Epithelial cell of prostate (primary cell): ENCODE data around the gene HGF.
"Not testable (repeated sequence)": the region's sequence is repeated elsewhere in the genome, so short reads cannot be mapped to it uniquely, and the experiment has no call there.

ENCODE experiments used
- DNase-seq: peaks from one replicate; pipeline ENCODE4 v3.0.0-alpha.2; 2011; ENCODE audit warnings: low read depth, low spot score
- H3K27ac ChIP-seq: fragments of 450-650 bp; 2 replicates; pipeline ENCODE4 v1.5.1; 2017; ENCODE audit warnings: mild to moderate bottlenecking

HGF gene

DNA sequence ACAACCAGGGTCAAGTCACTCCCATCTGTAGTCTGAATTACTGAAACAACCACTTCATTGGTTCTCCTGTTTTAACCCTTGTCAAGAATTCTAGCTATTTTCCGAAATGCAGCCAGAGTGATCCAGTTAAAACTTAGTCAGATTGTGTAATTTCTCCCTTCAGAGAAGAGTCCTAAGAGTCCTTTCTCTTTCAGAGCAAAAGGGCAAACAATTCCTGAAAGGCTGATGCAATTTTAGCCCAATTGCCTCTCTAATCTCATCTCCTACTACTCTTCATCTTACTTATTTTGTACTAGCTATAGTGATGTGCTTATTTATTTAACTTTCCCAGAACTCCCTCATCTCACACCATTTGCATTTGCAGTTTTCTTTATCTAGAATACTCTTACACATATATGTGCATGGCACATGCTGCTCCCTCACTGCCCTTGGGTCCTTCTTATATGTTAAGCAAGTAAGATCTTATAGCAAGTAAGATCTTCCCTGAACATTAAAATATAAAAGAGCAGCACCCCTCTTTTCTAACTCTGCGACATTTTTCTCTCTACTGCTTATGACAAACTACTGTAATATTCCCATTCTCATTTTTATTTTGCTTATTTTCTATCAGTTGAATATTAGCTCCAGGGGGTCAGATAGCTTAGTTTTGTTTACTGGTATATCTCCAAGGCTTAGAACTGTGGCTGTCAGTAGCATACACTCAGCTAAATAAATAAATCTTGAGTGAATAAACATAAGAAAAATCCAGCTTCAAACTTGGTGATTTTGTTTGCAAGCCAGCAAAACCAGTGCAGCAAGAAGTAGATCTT lies 44.6 kb downstream of the HGF start:
- no peak for DNase-seq
- no peak overlapping the region for H3K27ac ChIP-seq

DNA sequence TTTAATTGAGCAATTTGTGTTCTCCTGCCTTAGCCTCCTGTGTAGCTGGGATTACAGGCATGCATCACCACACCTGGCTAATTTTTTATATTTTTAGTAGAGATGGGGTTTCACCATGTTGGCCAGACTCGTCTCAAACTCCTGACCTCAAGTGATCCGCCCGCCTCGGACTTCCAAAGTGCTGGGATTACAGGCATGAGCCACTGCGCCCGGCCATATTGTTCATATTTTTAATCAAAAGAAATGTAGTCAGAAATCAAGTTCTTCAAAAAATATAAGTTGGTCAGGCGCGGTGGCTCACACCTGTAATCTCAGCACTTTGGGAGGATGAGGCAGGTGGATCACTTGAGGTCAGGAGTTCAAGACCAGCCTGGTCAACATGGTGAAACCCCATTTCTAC lies 47.6 kb downstream of the HGF start:
- H3K27ac ChIP-seq, DNase-seq: not testable (repeated sequence)

DNA sequence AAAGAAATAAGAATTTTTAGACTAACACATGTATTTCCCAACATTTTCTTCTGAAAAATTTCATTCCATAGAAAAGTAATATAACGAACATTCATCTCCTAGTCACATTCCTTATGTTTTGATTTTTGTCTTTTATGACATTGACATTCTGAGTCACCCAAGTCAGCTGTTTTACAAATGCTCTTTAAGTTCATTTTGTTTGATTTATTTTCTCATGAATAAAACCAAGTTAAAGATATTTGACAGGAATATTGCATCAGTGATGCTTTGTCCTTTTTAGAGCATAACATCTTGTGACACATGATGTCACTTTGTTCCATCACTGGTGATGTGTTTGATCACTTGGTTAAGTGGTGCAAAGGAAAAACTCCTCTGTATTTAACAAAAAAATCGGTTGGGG lies 48.4 kb downstream of the HGF start:
- DNase-seq = no peak
- H3K27ac ChIP-seq = no peak overlapping the region

DNA sequence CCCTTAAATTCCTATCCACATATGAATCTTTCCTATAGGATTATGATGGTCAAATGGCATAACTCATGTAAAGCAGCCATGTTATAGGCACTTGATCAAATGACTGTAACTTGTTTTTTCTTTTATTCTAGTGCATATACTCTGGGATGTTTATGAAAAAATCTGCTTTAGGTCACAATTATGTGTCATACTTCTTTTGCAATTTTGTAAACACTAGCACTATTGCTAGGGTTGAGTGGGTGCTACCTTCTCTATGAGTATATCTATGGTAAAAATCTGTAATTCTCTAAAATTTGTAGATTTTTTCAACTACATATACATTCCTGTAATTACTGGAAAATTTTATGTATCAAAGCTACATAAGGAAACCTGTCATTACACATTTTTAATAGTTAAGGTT lies 50.0 kb downstream of the HGF start:
- H3K27ac ChIP-seq = no peak overlapping the region
- no peak for DNase-seq

DNA sequence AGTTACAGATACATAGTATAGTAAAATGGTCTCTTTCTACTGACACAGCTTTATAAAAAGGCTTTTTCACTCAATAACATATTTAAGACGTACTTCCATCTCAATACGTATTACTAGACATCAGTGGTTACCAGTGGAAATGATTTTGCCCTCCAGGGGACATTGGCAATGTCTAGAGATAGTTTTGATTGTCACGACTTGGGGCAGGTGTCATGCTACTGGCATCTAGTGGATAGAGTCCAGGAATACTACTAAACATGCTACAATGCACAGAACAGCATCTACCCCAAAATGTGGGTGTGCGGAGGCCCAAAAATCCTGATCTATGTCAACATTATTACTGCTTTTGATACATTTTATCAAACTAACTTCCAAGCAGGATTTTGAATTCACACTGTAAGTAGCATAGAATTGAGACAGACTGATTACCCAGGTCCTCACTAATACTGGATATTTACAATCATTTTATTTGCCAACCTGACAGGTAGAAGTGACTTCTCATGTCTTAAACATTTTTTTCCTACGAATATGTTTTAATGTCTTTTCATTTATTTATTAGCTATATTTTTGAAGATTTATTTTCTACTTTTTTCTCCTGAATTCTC lies 53.8 kb downstream of the HGF start:
- H3K27ac ChIP-seq = no peak overlapping the region
- DNase-seq = no peak

DNA sequence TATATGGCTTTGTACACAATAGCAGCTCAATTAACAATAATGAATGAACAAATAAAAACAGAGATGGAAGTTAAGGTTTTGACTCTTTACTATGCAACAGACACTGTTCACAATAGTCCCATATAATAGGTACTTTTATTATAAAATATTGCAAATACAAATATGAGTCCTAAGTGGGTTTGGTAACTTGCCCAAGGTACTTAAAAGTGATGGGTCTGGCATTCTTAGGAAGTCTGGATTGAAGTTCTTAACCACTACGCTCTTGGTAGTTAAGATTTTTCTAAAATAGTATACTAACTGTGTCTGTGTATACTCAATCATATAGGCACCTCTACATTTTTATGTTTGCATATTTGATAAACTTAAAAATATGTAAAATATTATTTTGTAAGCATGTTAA lies 55.5 kb downstream of the HGF start:
- no peak for DNase-seq
- no peak overlapping the region for H3K27ac ChIP-seq

DNA sequence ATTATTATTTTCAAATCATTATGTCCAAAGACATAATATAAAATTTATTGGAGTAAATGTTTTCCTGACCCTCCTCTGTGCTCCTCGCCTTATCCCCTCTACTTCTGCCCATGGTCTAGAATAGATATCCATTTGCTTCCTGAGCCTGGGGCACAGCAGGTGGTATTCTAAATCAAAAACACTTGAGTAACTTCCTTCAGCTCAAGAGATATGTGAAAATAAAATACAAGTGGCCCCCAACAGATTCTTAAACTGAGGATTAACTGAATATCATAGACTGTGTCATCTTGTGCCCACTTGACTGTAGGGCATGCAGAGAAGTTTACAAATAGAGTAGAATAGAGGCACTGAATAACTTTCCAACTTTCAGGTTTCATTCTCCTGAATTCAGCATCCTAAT lies 59.1 kb downstream of the HGF start:
- no peak overlapping the region for H3K27ac ChIP-seq
- DNase-seq = no peak

DNA sequence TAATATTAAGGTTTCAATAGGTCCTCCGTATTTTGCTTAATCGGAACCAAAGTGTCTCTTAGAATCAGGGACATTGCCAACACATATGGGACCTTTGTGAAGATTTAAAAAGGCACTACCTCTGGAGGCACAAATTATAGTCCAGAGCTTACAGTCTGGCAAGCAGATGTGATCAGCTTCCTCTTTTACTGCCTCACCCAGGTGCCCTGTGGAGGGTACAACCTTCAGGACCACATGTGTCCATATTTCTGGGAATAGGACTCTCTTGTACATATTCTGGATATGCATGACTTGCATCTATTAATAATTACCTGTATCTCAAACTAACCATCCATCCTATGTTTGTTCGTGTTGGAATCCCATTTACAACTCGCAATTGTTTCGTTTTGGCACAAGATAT lies 60.0 kb downstream of the HGF start:
- H3K27ac ChIP-seq = no peak overlapping the region
- DNase-seq = no peak

DNA sequence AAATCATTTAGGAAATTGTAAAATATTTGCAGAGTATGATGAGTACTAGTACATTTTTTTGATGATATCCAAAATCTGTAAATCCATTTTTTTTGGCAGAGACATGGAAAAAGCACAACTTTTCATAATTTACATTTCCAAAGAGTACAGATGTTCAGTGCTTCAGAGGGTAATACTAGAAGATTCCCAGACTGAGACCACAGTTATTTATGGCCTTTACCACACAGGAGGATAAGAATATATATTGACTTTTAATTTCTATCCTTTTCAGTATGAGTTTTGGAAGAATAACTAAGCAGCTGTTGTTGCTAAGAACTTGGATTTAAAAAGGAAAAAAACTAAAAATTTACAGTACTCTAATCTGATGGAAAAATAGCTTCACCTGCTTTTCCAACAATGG lies 61.9 kb downstream of the HGF start:
- no peak for DNase-seq
- H3K27ac ChIP-seq = no peak overlapping the region

DNA sequence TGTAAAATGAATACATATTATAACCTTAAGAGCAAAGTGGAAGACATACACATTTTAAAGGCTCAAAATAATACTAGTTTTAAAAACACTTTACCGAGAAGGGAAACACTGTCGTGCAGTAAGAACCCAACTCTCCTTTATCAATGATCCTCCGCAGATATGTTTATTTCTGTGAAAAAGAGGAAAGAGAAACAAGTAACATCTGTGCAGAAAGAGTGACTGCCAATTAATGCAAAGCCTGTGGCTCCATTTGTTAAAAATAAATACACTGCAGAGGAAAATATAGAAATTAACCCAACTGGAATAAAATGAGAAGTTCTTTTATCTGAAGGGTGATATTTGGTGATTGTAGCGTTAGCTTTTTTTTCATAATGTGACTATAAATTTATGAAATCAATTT lies 62.7 kb downstream of the HGF start:
- DNase-seq = no peak
- no peak overlapping the region for H3K27ac ChIP-seq

DNA sequence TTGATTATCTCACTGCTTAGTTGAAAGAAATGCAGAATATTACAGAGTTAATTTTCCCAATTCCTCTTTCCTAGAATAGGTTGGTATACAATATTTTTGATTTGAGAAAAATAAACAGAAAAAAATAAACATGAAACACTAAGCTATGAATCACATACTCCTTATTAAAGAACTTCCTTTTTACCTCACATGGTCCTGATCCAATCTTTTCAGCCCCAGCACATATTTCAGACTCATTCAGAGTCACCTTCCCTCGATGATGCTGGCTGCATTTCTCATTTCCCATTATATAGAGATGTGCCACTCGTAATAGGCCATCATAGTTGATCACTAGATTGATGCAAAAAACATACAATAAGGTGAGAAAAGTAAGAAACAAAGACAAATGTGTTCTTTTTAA lies 64.6 kb downstream of the HGF start:
- H3K27ac ChIP-seq = no peak overlapping the region
- DNase-seq = no peak

DNA sequence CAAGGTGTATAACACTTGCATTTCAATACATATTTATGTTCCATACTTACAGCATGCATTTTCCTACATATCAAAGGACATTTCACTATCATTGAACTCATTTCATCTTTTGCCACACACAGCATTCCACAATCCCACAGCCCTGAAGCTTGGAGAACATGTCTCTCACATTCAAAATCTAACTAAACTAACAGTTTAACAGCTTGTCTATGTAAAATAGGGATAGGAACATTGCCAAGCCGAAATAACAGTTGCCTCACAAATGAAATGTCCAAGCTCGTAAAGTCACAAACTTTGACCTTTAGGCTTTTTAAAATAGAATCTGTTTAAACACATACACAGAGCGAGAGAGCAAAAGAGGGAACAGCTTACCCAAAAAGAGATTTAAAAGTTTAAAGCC lies 65.3 kb downstream of the HGF start:
- no peak for DNase-seq
- H3K27ac ChIP-seq = no peak overlapping the region

DNA sequence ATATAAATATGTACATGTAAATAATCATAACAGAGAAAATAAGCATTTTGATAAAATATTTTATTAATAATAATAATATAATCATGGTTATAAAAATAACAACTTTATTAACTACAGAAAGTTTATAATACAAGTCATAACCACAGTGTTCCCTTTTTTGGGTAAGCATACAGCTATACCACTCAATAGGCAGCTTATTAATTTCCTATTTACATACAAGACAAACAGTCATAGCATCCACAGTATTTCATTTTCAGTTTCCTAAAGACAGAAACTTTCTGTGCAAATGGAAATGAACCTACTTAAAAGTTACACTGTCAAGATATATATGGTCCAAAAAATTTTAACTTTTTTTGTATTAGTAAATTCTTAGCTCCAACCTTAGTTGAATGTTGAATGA lies 70.9 kb downstream of the HGF start:
- no peak overlapping the region for H3K27ac ChIP-seq
- no peak for DNase-seq

DNA sequence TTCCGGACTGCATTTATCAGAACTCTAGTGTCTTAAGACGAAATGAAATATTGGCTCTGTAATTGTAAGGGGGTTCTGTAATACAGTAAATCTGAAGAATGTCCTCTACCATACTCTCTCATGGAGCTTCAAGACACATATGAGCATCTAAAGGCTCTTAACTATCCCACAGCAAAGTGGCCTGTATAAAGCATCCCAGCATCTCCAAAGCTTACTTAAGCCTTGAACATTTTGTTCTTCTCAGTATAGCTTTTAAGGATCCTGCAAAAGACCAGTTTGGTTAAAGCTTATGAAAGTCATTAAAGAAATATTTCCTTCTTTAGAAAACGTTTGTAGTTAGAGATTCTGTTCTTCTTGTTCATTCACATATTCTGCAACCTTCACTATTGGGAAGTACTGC lies 75.1 kb downstream of the HGF start:
- H3K27ac ChIP-seq = no peak overlapping the region

DNA sequence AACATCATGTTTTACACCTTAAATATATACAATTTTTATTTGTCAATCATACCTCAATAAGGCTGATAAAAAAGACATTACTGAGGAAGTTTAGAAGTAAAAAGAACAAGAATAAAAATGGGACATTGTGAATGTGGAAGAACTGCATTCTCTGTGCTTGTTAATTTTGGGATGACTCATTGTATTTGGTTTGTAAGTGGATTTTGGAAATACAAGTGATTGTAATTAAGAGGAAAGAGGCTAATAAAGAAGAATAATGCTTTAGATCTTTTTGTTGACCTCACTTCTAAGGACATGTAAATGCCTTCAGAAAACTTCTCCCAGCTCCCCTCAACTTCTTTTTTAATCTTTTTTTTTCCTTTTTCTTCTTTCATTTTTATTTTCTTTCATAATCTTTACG lies 76.0 kb downstream of the HGF start:
- no peak for DNase-seq
- no peak overlapping the region for H3K27ac ChIP-seq

More for the DNA sequence above, 75.1 kb downstream of the HGF start:
- no peak for DNase-seq

DNA sequence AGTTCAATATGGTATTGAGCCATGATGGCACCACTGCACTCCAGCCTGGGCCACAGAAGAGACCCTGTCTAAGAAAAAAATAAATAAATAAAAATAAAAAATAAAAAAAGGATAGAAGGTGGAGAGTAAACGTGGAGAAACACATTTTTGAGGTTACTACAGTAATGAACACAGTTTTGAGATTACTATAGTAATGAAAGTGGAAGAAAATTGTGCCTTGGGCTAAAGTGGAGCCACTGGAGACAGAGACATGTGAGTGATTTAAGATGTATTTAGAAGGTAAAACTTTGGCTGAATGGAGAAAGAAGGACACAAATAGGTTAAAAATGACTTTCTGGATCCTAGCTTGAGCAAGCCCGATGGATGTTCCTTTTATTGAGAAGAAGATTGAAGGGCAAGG lies 76.8 kb downstream of the HGF start:
- no peak overlapping the region for H3K27ac ChIP-seq
- DNase-seq = no peak

DNA sequence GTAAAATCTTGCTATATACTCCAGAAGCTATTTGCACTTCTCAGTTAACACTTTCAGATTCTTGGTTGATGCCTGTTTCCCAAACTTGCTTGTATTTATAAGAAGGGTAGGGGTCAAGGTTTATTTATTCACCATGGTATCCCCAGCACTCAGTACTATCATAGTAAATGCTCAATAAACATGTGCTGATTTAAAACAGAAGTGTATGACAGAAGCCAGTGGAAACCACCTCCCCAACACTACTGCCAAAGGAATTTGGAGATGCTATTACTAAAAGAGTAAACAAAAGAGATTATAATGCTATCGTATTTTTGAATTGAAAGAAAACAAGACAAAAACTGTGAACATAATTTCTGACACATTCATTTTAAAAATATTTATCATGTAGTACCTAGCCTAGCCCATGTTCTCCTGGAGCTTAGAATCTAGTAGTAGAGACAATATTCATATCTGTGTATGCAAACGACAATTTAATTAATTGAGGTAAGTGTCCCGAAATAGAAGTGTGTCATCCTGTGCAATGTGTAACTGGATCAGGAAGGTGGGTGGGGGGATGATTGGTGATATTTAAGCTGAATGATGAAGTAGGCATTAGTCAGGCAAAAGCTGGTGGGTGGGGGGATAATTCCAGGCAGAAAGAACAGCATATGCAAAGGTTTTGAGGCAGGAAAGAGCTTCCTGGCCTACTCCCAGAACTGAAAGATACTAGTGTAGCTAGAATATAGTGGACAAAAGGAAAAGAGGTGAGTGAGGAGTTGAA lies 77.5 kb downstream of the HGF start:
- no peak overlapping the region for H3K27ac ChIP-seq
- DNase-seq = no peak

DNA sequence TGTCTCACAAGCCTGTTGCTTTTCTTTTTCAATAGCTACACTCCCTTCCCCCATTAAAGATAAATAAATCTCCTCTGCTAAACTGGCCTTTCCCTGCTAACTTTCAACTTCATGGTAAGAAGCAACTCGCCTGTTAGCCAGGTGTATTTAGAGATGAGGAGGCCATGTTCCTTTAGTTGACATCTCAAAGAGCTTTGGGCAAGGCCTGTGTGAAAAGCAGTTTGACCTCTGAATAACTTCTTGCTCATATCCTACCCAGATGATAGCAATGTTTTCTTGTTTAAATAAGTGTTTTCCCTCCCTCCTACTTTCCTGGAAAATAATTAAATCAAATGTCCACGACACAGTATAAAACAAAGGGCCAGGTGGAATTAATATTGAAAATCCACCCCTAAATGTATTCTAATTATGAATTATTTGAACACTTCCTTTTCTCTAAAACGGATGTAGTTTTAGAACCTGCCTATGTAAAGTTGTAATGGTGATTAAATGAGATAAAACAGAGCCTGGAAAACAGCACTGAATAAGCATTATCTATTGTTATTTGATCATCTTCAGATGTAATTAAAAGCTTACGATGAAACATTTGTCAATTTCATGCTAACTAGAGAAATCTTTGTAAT lies 78.5 kb downstream of the HGF start:
- no peak overlapping the region for H3K27ac ChIP-seq
- DNase-seq = no peak

DNA sequence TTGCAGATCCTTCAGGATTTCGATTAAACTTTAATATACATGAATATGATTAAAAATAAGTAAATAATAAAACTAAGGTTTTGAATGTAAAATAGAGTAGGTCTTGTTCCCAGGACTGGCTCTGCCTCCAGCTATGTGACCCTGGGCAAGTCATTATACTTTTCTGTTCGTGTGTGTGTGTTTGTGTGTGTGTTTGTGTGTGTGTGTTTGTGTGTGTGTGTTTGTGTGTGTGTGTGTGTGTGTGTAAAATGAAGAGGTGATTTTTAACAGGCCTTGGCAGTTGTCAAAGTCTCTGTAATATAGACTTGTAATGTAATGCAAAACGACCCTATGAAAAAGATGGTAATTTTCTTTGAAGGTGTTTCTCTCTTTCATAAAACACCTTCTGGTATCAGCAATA lies 79.2 kb downstream of the HGF start:
- no peak overlapping the region for H3K27ac ChIP-seq
- DNase-seq = no peak

DNA sequence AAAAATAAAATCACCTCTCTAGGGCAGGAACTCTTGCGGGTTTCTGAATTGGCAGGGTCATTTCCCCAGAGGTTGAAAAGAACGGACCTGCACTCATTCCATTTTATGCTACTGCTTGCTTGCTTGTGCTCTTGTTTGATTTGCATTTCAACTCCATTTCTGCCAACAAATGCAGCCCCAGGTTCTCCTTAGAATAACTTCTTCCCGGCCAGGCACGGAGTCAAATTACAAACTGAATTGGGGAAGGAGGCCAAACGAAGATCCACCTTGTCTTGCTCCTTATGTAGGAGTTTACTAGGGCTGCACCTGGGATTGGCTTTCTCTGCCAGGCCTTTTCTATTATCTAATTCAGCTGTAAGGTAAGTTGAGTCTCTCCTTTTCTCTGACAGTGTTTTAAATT lies 79.6 kb downstream of the HGF start:
- no peak overlapping the region for H3K27ac ChIP-seq
- DNase-seq = no peak
